ENCODE data around the gene LAPTM5.
A peak's percentile ranks its signal among the peaks of the same experiment; 100 is the strongest.

Gene LAPTM5

GRCh38 chr1:30755334-30755733 lies 2.2 kb downstream of the LAPTM5 start:
- DNase-seq = no peak

- no peak for DNase-seq
These were observed 2.8 kb downstream of the LAPTM5 start for GRCh38 chr1:30754684-30755171.

- no peak for DNase-seq
These were observed 3.9 kb downstream of the LAPTM5 start for GRCh38 chr1:30753660-30754123.

DNA sequence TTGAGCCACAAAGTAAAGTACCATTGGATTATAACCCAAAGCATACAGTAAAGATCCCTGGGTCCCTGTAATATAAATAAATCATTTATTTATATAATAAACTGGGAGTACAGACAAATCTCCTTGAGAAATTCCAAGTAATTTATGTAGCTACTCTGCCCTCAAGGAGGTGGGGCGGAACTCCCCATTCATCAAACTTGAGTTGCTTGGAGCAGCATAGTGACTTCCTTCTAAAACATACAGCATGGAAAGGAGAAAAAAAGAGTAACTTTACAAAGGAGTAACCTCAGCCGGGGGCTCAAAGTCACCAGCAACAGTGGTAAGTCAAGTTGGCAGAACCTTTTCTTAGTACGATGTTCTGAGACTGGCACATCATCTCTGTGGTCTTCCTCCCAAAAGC lies 4.5 kb downstream of the LAPTM5 start:
- no peak for DNase-seq

GRCh38 chr1:30752651-30752908 lies 5.0 kb downstream of the LAPTM5 start:
- no peak for DNase-seq

DNA sequence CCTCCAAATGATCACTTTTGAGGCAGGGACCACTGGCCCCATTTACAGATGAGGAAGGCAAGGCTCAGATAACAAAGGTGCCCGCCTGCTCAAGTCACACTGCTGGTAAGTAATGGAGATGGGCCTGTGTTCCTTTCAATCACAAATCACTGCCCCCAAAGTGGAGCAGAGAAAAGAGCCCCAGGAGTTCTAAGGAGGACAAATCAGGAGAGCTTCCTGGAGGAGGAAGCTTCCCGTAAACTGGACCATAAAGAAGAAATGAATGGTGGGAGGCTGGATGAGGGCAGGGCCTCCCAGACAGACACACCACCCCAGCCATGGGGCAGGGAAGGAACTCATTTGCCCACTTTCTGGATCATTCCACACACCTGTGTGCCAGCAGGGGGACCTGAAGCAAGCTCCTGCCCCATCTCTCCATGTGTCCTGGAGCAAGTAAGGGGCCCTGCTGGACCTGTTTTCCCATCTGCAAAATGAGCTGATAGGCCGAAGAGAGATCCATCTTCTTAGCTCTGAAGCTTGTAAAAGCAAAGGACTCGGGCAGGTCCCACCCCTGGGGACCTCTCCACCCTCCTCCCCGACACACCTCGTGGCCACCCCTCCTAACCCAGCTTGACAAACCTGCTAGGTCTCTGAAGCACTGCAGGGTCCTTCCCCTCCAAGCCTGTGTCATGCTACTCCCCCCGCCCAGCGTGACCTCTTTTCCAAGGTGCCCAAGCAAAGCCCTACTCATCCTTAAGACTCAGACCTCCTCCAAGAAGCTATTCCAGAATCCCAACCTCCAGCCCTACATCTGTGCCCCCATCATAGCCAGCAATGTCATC lies 5.5 kb downstream of the LAPTM5 start:
- DNase-seq = no peak

GRCh38 chr1:30750731-30751291 lies 6.8 kb downstream of the LAPTM5 start:
- DNase-seq = no peak

DNA sequence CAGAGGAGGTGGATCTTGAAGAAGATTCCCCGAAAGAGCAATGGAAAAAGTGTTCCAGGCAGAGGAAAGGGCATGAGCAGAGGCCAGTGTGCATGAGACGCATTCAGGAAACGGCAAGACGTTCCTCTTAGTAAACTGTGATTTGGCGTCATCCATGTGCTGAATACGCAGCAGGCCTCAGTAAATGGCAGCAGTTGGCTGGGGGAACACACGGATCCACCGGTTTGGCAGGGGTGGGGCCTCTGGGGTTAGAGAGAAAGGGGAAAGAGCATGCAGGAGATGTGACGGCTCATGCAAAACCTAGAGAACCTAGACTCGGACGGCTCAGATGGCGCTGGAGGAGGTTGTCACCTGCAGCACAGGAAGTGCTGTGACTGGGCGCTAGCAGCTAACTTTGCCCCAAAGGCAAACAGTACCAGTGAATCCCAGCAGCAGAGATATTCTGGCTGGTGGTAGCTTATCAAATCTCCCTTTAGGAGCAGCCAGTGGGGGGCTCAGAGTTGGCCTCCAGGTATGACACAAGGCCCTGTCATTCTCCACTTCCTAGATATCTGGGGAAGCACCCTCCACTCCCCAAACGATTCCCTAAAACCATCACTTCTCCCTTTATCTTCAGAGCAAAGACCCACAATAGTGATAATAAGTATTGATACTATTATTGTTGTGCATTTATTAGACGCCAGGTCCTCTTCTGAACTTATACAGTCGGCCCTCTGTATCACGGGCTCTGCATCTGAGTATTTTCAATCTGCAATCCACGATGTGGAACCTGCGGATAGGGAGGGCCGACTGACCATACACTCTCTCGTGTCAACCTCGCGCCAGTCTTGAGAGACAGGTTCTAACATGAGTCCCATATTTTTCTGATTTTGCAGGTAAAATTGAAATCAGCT lies 7.6 kb downstream of the LAPTM5 start:
- DNase-seq = no peak

DNA sequence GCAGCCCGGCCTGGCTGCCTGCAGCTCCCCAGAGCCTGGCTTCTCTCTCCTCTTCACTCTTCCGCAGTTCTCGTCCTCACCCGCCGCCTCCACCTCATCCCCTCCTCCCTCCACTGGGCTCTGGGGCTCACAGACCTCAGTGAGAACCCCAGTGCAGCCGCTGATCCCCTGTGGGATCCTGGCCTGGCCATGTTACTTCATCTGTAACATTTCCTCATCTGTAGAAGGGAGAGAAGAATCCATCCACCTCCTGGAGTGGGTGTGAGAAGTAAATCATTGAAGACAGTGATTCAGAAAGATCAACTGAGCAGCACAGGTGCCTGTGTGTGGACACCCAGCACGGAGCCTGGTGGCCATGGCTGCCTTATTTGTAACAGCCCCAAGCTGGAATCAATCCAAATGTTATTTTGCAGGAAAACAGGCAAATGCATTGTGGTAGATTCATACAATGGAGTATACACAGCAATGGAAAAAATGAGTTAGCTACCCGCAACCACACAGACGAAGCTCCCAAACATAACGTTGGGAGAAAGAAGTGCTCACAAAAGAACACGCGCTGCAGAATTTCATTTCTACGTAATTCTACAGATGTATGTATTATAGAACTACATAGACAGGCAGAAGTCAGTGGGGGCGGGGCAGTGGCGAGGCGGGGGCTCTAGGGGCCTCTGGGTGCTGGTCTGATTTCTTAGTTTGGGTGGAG lies 8.7 kb downstream of the LAPTM5 start:
- DNase-seq = peak; percentile 48 to 77

GRCh38 chr1:30748098-30748698 lies 9.4 kb downstream of the LAPTM5 start:
- peak; percentile 47 to 50 for DNase-seq

DNA sequence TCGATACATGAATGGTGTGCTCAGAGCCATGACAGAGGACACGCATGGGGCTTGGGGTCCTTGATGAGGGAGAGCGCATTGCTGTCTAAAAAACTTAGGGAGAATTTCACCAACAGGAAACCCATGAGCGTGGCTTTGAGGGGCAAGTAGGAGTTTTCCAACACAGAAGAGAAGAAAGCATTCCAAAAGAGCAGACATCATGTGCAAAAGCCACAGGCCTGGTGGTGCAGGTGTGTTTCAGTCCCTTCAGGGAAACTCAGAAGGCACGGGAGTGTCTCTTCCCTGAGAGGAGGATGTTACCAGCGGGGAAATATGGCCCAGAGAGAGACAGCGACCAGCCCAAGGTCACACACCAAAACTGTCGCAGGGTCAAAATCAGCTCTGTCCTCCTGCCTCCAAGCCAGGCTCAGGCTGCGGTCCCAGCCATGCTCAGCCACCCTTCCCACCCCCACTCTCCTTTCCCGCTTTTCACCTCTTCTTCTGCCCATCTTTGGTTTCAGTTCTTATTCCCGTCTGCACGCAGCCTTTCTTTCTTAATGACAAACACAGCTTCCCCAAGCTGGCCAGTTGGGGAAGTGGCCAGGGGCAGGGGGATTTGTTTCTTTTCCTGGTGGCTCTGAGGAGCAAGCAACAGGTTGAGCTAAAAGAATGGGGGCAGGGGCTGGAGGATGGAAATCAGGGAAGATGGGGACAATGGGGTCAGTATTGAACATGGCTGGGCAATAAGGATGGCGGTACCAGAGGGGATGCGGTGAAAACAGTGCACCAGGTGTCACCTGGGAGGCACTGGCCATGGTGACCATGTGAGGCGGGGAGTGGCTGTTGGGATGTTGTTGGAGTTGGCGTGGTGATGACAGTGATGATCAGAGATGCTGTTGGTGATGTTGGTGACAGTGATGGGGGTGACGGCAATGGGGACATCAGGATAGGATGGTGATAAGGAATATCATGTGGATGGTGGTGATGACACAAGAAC lies 10.3 kb downstream of the LAPTM5 start:
- DNase-seq = peak in 1 of 2 donors; percentile 22

- no peak for DNase-seq
These were observed 11.2 kb downstream of the LAPTM5 start for GRCh38 chr1:30746212-30747032.

DNA sequence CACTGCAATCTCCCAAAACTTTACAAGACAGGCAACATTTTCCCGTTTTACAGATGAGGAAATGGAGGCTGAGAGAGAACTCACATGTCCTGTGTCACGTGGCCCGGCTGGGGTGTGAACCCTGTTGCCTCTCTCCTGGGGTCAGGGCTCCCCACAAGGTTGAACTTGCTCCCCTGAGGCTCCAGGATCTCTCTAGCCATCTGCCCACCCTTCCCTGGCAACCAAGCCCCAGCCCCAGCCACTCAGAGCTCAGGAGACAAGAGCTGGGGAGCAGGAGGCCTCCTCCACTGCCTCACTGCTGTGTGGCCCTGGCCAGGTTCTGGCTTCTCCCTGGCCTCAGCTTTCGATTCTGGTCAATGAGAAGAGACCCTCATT lies 11.8 kb downstream of the LAPTM5 start:
- no peak for DNase-seq

GRCh38 chr1:30745156-30745833 lies 12.3 kb downstream of the LAPTM5 start:
- no peak for DNase-seq

DNA sequence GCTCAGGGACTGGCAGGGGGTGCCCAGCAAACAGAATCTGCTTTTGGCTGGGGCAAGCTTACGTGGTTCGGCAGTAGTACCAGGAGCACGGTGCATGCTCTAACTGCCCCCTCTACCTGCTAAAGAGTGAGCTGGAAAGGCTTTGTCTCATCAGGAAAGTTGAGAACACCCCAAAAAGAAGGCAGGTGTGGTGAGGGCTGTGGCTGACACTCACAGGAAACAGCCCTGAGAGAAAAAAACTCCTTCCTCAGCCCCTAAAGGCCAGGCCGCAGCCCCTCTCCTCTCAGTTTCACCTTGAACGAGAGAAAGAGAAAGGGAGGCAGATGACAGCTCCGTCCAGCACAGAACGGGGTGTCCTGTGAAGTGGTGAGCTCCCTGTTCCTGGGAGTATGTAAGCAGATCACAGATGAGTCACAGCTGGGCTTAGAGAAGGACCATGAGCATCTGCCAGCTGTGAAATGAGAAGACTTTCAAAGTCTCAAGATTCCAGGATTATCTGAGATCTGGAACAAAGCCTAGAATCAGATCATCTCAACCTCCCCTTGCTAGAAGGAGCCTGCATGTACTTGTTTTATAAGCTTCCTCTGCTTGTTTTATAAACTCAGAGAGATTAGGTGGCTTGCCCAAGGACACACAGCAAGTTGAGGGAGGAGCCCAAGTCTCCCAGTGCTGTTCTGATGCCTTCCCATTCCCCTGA lies 13.4 kb downstream of the LAPTM5 start:
- no peak for DNase-seq

- DNase-seq = no peak
These were observed 14.0 kb downstream of the LAPTM5 start for GRCh38 chr1:30743584-30744059.

DNA sequence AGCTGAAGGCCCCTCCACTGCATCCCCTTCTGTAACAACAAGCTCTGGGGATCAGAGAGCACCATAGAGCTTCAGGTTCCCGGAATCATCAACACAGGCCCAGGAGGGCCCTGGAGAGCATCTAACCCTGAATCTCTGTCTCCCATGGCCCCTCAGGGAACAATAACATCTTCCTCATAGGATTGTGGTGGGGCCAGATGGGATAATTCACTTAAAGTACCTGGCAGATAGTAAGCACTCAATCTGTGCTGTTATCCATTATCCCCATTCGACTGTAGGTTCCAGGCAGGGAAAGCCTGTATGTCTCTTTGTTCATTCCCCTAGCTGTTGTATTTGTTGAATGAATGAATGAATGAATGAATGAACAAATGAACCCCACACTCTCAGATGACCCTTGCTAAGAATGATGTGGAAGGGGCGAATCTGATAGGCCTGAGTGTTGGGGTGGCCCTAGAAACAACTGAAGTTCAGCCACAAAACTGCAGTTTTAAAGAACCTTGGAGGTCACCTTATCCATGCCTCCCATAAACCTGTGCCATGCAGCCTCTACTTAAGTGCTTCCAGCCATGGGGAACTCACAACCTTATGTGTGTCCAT lies 14.5 kb downstream of the LAPTM5 start:
- DNase-seq = no peak

DNA sequence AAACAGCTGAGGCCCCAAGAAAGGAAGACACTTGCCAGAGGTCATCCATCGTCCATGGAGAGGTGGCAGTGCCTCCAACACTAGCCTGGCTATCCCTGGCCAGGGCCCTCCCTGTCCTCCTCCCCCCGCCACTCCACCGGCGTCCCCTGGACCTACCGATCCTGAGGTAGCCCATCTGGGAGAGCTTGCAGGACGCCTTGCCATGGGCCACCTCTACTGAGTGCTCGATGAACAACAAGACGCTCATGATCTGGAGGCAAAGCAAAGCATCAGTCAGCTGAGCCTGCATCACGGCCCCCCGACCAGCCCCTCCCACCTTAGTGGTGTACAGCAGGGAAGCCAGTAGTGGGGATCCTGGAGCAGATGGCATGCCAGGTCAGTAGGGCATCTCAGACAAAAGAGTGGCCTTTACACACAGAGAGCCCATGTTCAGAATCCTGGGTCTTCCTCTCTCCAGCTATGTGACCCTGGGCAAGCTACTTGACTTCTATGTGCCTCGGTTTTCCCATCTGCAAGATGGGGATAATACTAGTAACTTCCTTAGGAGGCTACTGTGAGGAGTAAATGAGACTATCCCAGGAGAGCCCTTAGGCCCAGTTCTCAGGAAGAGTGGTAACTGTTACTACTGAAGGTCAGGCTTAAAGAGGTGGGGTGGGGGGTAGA lies 15.1 kb downstream of the LAPTM5 start:
- no peak for DNase-seq
